ENCODE data around the gene ZNF546.
"Not testable (repeated sequence)": the region's sequence is repeated elsewhere in the genome, so short reads cannot be mapped to it uniquely, and the experiment has no call there.

ZNF546 gene

DNA sequence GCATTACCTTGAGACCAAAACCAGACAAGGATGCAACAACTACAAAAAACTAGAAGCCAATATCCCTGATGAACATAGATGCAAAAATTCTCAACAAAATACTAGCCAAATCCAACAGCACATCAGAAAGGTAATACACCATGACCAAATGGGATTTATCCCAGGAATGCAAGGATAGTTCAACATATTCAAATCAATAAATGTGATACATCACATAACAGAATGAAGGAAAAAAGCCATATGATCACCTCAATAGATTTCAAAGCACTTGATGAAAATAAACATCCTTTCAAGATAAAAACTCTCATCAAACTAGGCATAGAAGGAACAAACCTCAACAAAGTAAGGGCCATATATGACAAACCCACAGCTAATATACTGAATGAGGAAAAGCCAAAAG lies 10.2 kb upstream of the ZNF546 start:
- no peak for DNase-seq (ENCODE audit: low spot score)

DNA sequence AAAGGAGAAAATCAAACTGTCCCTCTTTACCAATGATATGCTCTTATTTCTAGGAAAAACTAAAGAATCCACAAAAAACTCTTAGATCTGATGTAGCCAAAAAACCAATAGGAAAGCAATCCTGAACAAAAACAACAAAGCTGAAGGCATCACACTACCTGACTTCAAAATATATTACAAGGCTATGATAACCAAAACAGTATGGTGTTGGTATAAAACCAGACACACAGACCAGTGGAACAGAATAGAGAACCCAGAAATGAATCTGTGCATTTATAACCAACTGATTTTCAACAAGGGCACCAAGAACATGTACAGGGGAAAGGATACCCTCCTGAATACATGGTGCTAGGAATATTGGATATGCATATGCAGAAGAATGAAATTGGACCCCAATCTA lies 9.7 kb upstream of the ZNF546 start:
- no peak for DNase-seq (ENCODE audit: low spot score)

DNA sequence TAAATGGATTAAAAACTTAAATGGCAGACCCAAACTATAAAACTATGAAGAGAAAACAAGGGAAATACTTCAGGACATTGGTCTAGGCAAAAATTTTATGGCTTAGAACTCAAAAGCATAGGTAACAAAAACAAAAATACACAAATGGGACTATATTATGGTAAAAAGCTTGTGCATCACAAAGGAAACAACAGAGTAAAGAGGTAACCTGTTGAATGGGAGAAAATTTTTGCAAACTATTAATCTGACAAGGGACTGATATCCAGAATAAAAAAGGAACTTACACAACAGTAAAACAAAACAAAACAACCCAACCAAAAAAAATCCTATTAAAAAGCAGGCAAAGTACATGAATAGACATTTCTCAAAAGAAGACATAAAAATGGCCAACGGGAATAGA lies 9.3 kb upstream of the ZNF546 start:
- DNase-seq (ENCODE audit: low spot score): no peak

DNA sequence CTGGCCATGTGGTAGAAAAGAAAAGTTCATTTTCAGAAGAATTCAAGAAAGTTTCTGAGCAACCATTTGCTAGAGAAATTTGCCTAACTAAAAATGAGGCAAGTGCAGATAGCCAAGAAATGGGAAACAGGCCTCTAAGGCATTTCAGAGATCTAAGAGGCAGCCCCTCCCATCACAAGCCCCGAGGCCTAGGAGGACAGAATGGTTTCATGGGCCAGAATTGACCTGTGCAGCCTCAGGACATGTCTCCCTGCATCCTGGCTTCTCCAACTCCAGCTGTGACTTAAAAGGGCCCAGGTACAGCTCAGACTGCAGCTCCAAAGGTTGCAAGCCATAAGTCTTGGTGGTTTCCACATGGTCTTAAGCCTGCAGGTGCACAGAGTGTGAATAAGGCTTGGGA lies 3.3 kb upstream of the ZNF546 start:
- no peak for DNase-seq (ENCODE audit: low spot score)

DNA sequence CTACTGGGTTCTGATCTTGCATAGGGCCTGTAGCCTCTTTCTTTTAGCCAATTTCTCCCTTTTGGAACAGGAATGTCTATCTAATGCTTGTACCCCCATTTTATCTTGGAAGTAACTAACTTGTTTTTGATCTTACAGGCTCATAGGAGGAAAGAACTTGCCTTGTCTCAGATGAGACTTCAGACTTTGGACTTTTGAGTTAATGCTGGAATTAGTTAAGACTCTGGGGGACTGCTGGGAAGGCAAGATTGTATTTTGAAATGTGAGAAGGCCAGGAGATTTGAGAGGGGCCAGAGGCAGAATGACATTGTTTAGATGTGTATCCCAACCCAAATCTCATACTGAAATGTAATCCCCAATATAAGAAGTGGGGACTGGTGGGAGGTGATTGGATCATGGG lies 2.5 kb upstream of the ZNF546 start:
- no peak for DNase-seq (ENCODE audit: low spot score)

DNA sequence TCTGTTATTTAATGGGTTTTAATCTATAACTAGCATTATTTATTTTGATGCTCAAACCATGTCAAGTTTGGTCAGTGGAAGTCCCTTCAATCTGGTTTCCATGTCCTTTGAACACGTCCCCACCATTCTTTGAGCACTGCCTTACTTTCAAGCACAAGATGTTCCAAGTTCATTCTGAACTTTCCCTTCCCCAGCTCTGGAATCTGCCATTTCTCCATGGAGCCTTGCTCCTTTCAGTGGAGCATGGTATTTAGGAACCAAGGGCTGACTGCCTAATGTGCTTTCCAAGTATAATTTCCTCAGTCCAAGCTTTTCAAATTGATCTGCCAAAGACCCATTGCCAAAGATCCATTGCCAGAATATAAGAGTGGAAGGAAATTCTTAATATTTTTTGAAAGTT lies 1.1 kb upstream of the ZNF546 start:
- no peak for DNase-seq (ENCODE audit: low spot score)

DNA sequence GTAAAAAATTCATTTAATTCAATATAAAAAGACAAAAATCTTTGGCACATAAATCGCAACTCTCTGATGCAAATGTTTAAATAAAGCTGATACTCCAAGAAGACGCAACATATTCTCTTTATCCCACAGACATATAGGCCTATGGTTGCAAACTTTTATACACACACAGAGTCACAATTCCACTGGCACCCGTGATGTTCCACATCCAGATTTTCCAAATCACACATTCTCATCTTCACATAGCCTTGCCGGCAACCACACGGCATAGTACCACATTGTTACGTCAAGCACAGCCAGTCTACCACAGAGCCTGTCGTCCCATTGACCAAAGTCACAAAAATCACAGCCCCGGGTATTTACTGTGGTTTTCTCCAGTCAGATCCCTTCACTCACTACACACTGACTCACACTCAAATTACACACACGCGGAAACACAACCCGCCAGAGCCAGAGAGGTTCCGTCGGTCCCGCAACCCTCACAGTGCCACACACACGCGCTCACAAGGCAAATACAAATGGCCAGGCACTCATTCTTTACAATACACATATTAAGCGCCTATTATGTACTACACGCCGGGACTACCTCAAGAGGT lies 546 bp upstream of the ZNF546 start:
- DNase-seq (ENCODE audit: low spot score): no peak

DNA sequence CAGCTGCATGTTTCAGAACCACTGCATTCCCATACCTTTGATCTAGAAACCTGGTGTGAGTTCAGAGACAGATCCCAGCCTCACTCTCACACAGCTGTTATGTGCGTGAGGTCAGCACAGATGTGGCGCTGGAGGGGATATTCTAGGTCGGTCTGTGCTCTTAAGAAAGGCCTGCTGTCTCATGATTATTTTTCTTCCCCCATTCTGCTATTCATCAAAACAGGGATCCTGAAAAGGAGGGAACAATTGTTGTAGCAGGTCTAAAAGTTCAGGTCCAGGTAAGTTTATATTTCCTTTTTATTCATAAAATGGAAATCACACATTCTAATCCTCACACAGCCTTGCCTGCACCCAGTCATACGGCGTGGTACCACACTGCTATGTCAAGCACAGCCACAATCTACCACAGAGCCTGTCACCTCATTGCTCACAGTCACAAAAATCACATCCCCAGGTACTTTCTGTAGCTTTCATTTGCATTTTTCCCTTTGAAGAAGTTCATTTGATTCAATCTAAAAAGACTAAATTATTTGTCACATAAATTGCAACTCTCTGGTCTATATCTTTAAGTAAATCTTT lies 867 bp downstream of the ZNF546 start:
- DNase-seq (ENCODE audit: low spot score): no peak

DNA sequence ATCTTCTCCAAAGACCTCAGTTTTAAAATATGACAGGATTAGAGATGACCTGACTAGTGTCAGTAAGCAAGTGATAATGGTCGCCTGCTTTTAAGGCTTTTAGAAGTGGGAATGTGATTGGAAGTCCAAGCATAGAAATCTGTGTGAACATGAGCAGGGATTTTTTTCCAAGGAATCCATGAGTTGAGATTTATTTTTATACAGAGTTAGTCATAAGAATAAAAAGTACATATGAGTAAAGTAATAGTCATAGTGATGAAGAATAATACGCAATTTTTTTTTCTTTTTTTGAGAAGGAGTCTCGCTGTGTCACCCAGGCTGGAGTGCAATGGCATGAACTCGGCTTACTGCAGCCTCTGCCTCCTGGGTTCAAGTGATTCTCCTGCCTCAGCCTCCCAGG lies 1.6 kb downstream of the ZNF546 start:
- no peak for DNase-seq (ENCODE audit: low spot score)

DNA sequence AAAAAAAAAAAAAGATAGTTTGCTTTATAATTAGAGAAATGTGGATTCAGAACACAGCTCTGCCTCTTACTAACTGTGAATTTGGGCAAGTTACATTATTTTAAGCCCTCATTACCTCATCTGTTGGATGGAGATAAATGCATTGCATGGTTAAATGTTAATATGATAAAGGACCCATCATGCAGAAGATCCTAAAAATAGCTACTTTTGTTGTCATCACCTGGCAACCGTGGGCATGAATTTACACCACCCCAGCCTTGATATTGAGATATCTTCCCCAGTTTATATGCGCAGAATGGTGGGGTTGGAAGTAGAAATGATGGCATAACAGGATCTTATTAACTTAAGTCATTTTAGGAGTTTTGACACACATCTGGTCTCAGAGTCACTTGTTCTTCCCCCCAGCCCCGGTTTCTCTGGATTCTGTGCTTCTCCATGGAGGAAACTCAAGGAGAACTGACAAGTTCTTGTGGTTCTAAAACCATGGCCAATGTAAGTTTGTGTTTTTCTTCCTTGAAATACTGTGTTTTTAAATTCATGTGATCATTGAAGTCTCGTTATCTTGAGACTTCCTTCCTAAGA lies 8.9 kb downstream of the ZNF546 start:
- DNase-seq (ENCODE audit: low spot score): no peak

DNA sequence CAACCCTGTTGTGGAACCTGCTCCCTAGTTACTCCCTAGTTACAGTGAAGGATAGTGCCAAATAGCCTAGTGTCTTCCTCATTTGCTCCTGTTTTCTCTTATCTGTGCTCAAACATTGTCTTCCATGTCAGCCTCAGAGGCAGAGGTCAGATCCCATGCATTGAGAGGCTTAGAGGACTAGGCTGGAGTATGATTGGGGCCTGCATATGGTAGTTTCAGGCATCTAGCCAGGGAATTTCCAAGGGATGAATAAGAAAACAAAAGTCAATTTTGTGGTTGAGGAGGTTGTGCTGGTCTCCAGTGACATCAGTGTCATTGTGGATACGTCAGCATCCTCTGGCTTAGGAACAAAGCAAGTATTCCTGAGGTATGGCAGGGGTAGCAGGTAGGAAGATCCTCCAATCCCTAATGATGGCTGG lies 9.4 kb downstream of the ZNF546 start:
- DNase-seq (ENCODE audit: low spot score): no peak

DNA sequence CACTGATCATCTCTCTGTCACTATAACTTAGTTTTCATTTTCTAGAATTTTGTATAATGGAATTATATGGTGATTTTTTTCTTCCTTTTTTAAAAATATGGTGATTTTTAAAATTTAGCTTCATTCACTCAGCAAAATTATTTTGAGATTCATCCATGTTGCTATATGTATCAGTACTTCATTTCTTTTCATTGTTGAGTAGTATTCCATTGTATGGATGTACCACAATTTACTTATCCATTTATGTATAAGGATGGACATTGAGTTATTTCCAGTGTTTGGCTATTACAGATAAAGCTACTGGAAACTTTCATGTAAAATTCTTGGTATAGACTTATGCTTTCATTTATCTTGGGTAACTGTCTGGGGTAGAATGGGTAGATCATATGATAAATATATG lies 12.8 kb downstream of the ZNF546 start:
- DNase-seq (ENCODE audit: low spot score): no peak

DNA sequence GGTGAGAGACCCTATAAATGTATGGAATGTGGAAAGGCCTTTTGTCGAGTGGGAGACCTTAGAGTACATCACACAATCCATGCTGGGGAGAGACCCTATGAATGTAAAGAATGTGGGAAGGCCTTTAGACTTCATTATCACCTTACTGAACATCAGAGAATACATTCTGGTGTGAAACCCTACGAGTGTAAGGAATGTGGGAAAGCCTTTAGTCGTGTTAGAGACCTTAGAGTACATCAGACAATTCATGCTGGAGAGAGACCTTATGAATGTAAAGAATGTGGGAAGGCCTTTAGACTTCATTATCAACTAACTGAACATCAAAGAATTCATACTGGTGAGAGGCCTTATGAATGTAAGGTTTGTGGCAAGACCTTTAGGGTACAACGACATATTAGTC lies 17.1 kb downstream of the ZNF546 start:
- DNase-seq (ENCODE audit: low spot score): no peak

DNA sequence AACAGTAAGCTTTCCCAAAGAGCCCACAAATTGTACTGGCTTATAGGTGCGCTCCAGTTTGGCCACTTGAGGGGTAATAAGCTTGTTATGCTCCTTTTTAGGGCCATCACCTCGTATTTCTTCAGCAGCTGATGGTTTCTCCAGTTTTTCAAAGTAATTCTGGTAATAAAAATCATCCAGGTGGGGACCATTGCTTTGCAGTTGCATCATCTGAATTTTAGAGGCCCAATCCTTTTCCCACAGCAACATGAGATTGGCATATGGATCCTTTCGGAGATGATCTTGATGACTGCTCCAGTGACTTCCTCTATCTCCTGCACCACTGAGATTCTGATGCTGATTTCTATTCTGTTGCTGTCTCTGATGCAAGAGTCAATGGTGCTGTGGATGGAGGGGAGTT lies 27.1 kb downstream of the ZNF546 start:
- DNase-seq (ENCODE audit: low spot score): no peak

DNA sequence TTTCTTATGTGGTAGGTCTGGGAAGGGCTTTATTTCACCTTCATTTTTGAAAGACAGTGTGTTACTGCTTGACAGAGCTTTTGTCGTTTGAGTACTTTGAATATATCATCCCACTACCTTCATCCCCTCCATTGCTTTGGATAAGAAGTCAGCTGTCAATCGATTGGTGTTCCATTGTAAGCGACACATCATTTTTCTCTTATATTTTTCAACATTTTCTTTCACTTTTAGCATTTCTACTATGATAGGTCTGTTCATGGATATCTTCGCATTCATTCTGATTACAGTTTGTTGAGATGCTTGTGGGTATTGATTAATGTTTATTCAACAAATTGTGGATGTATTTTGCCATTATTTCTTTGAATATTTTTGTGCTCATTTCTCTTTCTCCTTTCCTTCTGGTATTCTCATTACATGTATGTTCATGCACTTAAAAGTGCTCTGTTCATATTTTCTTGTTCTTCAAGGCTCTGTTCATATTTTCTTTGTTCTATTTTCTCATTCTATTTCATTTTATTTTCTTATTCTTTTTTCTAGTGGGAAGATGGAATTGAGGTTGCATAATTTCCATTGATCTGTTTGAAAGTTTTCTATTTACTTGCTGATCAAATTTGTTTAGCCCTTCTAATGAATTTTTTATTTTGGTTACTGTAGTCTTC lies 29.2 kb downstream of the ZNF546 start:
- no peak for DNase-seq (ENCODE audit: low spot score)

DNA sequence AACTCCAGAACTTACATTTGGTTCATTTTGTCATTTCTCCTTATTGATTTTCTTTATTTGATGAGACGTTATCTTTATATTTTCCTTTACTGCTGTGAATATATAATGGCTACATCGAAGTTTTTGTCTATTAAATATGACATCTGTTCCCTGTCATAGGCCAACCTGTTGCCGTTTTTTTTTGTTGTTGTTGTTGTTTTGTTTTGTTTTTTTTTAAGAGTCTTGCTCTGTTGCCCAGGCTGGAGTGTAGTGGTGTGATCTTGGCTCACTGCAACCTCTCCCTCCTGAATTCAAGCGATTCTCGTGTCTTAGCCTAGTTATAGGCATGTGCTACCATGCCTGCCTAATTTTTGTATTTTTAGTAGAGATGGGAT lies 29.7 kb downstream of the ZNF546 start:
- DNase-seq (ENCODE audit: low spot score): no peak

DNA sequence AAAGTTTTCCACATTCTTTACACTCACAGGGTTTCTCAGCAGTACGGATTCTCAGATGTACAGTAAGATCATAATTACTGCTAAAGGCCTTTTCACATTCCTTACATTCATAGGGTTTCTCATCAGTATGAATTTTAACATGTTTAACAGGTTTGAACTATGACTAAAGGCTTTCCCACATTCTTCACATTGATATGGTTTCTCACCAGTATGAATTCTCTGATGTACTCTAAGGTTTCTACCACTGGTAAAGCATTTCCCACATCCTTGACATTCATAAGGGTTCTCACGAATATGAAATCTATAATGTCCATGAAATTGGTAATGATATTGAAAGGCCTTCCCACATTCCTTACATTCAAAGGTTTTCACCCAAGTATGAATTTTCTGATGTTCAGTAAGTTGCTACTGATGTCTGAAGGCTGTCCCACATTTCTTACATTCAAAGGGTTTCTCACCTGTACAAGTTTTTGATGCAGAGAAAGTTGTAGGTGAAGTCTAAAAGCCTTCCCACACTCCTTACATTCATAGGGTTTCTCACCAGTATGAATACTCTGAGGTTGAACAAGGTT lies 37.2 kb downstream of the ZNF546 start:
- no peak for DNase-seq (ENCODE audit: low spot score)

DNA sequence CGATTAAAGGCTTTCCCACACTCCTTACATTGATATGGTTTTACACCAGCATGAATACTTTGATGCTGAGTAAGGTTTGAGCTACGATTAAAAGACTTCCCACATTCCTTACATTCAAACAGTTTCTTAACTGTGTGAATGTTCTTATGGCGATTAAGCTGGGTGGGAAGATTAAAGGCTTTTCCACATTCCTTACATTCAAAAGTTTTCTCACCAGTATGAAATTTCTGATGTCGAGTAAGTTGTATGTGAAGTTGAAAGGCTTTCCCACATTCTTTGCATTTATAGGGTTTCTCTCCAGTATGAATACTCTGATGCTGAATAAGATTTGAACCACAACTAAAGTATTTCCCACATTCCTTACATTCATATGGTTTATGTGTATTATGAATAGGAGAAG lies 39.1 kb downstream of the ZNF546 start:
- DNase-seq (ENCODE audit: low spot score): no peak

DNA sequence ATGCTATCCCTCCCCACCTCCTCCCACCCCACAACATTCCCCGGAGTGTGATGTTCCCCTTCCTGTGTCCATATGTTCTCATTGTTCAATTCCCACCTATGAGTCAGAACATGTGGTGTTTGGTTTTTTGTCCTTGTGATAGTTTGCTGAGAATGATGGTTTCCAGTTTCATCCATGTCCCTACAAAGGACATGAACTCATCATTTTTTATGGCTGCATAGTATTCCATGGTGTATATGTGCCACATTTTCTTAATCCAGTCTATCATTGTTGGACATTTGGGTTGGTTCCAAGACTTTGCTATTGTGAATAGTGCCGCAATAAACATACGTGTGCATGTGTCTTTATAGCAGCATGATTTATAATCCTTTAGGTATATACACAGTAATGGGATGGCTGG lies 41.2 kb downstream of the ZNF546 start:
- DNase-seq (ENCODE audit: low spot score): not testable (repeated sequence)

DNA sequence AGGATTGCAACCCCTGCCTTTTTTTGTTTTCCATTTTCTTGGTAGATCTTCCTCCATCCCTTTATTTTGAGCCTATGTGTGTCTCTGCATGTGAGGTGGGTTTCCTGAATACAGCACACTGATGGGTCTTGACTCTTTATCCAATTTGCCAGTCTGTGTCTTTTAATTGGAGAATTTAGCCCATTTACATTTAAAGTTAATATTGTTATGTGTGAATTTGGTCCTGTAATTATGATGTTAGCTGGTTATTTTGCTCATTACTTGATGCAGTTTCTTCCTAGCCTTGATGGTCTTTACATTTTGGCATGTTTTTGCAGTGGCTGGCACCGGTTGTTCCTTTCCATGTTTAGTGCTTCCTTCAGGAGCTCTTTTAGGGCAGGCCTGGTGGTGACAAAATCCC lies 44.9 kb downstream of the ZNF546 start:
- not testable (repeated sequence) for DNase-seq (ENCODE audit: low spot score)

DNA sequence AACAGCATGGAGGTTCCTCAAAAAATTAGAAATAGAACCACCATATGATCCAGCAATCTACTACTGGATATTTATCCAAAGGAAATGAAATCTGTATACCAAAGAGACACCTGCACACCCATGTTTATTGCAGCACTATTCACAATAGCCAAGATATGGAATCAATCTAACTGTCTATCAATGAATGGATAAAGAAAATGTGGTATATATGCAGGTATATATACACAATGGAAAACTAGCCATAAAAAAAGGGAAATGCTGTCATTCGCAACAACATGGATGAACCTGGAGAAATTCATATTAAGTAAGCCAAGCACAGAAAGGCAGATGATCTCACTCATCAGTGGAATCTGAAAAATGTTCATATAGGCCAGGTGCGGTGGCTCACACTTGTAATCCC lies 56.6 kb downstream of the ZNF546 start:
- no peak for DNase-seq (ENCODE audit: low spot score)

DNA sequence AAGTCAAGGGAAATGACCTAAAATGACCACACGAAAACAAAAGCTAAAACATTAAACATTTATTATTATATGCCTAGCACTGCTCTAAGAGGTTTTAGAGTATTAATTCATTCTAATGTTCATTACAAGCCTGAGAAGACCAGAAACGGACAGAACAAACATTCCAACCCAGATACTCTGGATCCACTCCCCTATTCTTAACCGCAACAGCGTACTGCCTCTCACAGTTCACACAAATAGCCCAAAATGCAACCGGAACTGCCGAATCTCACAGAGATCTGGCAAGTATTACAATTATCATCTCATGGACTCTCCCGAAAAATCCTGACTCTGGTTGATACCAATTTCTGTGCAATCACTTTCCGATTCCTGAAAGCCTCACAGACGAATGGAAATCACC lies 57.8 kb downstream of the ZNF546 start:
- DNase-seq (ENCODE audit: low spot score): no peak

DNA sequence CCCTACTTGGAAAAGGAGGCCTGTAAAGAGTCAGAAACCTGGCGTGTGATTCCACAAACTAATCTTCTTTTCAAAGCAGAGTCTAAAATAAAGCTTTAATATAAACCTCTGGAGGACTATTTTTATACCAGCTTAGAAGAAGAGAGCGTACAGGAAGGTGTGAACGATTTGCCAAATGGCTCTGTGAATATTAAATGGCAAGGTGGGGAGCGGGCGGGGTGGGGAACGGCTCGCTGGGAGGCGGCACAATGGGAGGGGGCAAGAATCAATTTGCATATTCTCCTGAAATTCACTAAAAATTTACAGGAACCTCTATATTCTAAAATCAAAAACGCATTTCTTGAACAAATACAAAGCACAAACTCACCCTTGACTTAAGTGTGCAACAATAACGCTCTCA lies 58.2 kb downstream of the ZNF546 start:
- DNase-seq (ENCODE audit: low spot score): no peak
